ENCODE measurements around the gene WWTR1.
A peak's percentile ranks its signal among the peaks of the same experiment; 100 is the strongest.

Gene WWTR1

DNA sequence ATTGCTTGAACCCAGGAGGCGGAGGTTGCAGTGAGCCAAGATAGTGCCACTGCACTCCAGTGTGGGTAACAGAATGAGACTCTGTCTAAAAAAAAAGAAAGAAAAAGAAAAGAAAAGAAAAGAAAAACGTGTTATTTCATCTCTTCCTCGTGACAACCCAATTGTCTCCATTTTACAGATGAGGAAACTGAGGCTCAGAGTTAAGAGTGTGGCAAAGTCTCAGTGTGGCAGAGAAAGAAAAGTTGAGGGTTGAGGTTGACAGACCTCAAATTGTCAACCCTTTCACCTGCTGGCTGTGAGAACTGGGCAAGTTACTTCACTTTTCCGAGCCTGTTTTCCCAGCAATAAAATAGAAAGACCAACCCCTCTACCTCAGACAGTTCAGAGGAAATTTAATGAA lies 123.7 kb downstream of the WWTR1 start:
- H3K4me3 ChIP-seq (ENCODE audit: low read depth, low read length) = no peak overlapping the region
- TF ChIP-seq, protein P1, sequence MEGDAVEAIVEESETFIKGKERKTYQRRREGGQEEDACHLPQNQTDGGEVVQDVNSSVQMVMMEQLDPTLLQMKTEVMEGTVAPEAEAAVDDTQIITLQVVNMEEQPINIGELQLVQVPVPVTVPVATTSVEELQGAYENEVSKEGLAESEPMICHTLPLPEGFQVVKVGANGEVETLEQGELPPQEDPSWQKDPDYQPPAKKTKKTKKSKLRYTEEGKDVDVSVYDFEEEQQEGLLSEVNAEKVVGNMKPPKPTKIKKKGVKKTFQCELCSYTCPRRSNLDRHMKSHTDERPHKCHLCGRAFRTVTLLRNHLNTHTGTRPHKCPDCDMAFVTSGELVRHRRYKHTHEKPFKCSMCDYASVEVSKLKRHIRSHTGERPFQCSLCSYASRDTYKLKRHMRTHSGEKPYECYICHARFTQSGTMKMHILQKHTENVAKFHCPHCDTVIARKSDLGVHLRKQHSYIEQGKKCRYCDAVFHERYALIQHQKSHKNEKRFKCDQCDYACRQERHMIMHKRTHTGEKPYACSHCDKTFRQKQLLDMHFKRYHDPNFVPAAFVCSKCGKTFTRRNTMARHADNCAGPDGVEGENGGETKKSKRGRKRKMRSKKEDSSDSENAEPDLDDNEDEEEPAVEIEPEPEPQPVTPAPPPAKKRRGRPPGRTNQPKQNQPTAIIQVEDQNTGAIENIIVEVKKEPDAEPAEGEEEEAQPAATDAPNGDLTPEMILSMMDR (IDR thresholded peaks at IDR 0.05; ENCODE audit: low read depth, low read length) = no peak

DNA sequence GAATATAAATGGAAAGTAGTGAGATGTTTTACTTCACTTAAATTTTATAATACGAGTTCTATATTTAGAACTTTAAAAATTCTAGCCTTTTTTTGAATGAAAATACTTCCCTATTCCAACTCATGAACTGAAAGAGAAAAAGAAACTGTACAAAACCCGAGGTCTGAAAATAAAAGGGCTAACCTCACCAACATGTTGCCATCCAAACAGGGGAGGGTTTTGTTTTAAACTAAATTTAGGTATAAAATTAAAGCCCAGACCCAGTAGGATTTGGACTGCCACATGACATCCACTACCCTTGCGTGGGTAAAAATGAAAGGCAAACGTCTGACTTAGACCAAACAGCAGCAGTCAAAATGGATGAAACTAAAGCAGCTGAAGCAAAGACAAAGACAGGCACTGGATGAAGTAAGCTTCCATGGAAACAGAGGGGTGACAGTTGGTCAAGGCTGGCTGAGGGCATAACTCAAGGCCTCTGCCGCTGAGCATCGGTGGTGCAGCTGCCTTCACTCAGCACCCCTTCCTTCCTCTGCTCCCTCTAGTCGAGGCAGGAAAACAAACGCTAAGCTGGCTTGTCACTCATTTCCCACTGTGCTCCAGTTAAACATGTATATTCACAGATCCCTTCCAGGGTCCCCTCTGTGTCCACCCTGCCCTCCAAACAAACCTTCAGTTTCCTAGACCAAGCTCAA lies 125.2 kb downstream of the WWTR1 start:
- no peak overlapping the region for H3K4me3 ChIP-seq (ENCODE audit: low read depth, low read length)
- TF ChIP-seq, protein P1 (IDR thresholded peaks at IDR 0.05; ENCODE audit: low read depth, low read length) = no peak

DNA sequence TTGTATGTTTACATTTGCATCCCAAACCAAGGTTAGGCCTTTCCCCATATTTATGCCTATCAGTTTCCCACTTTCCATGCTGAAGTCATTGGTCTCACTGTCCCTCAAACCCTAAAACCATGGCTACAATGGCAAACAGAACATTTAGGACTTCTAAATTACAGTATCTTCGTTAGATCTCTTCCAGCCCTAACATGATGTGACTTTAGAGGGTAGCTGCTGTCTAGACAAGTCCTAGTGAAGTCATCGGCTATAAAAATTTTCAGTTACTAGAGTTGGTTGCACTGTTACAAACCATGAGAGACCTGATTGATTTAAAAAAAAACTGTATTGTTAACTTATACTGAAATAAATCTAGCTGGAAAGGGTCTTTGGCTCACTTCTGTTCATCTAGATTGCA lies 128.7 kb downstream of the WWTR1 start:
- H3K4me3 ChIP-seq (ENCODE audit: low read depth, low read length) = no peak overlapping the region
- TF ChIP-seq, protein P1 (IDR thresholded peaks at IDR 0.05; ENCODE audit: low read depth, low read length) = no peak

DNA sequence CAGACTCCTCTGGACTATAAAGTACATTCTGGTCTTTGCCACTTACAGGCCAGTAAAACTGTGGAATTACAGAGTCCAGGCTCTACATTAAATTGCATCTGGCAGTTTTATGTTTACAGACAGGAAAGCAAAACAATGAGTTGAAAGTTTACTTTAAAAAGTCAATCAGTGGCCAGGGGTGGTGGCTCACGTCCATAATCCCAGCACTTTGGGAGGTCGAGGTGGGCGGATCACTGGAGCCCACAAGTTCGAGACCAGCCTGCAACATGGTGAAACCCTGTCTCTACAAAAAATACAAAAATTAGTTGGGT lies 129.5 kb downstream of the WWTR1 start:
- TF ChIP-seq, protein P1 (IDR thresholded peaks at IDR 0.05; ENCODE audit: low read depth, low read length) = no peak
- no peak overlapping the region for H3K4me3 ChIP-seq (ENCODE audit: low read depth, low read length)

DNA sequence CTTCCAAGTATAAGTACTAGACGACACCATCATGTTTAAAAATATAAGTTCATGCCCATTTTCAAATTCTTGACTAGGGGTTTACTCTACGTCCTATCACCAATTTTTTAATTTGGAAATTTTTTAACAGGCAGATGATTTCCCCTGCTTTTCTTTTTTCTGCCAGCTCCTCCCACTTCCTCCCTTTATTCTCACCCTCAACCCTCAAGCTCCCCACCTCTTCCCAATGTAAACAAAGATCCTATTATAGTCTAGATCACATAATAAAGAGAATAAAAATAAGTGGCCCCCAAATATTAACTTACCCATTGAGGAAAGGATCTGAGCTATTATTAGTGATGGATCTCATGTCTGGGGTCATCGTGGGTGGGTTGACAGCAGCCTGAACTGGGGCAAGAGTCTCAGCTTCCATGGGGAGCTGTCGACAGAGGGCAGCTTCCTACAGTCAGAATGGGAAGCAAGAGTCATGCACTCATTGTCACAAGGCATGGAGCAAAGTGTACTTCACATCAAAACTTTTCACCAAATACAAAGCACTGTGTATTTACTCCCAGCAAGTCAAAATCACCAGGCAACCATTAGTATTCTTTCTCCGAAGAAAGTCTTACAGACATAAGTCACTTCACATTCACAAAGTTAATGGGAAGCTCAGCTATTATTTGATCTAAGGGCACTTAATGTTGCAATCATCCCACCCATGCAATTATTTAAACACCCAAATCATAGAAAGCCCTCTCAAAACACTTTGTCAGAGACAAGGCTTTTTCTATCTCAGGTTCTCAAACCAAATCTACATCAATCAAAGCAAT lies 130.1 kb downstream of the WWTR1 start:
- no peak overlapping the region for H3K4me3 ChIP-seq (ENCODE audit: low read depth, low read length)
- TF ChIP-seq, protein P1 (IDR thresholded peaks at IDR 0.05; ENCODE audit: low read depth, low read length) = peak; percentile 29; the same call in 1 of the 2 replicates

DNA sequence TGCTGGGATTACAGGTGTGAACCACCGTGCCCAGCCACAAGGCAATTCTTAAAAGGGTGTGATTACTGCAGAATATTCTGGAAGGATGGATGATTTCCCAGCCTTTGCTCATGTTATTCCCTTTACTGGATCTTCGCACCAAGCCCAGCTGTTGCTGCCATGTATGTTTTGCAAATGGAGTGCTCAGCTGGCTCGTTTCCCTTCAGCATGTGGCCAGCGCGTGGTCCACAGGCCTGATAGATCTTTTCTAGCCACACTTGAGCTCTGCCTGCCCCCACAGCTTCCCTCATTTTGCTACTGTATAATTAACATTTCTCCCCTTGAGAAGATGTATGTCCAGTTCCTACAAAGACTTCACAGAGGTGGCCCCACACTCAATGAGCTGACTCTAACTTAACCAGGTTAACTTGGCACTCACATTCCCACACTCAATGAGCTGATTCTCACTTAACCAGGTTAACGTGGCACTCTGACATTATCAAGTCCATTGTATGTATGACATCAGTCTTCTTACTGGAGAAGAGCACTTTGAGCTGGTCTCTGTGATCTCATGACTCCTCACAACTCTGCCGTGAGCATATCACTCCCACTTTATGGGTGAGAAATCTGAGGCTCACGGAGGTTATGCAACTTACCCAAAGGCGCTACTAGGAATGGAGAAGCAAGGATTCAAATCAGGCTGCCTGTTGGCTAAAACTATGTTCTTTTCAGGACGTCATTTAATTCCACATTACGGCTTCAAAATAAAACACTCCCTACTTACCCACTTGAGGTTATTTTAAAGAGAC lies 134.1 kb downstream of the WWTR1 start:
- TF ChIP-seq, protein P1 (IDR thresholded peaks at IDR 0.05; ENCODE audit: low read depth, low read length) = no peak
- no peak overlapping the region for H3K4me3 ChIP-seq (ENCODE audit: low read depth, low read length)

All from WI38 (cell line).